Measurements from ENCODE around the gene AP1AR.
"Not testable (repeated sequence)": the region's sequence is repeated elsewhere in the genome, so short reads cannot be mapped to it uniquely, and the experiment has no call there.

DNA sequence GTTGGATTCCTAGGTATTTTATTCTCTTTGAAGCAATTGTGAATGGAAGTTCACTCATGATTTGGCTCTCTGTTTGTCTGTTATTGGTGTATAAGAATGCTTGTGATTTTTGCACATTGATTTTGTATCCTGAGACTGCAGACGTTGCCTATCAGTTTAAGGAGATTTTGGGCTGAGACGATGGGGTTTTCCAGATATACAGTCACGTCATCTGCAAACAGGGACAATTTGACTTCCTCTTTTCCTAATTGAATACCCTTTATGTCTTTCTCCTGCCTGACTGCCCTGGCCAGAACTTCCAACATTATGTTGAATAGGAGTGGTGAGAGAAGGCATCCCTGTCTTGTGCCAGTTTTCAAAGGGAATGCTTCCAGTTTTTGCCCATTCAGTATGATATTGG, 73.9 kb downstream of the AP1AR start:
- TF ChIP-seq, protein P1, sequence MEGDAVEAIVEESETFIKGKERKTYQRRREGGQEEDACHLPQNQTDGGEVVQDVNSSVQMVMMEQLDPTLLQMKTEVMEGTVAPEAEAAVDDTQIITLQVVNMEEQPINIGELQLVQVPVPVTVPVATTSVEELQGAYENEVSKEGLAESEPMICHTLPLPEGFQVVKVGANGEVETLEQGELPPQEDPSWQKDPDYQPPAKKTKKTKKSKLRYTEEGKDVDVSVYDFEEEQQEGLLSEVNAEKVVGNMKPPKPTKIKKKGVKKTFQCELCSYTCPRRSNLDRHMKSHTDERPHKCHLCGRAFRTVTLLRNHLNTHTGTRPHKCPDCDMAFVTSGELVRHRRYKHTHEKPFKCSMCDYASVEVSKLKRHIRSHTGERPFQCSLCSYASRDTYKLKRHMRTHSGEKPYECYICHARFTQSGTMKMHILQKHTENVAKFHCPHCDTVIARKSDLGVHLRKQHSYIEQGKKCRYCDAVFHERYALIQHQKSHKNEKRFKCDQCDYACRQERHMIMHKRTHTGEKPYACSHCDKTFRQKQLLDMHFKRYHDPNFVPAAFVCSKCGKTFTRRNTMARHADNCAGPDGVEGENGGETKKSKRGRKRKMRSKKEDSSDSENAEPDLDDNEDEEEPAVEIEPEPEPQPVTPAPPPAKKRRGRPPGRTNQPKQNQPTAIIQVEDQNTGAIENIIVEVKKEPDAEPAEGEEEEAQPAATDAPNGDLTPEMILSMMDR (IDR thresholded peaks at IDR 0.05) = not testable (repeated sequence)
- not testable (repeated sequence) for TF ChIP-seq POLR2A, POLR2AphosphoS5, EP300 (IDR thresholded peaks at IDR 0.05)

Measured in gastroesophageal sphincter (tissue), 3 donors.